Osteocyte (in vitro differentiated cells): ENCODE measurements around the gene MAP3K20. TPM values are rescaled to one million over a fixed set of nuclear protein-coding genes. Genes with fewer than 3 reads are reported as not detected.

Source experiments
- DNase-seq: peaks from one replicate; pipeline ENCODE4 v3.0.0; 2021; ENCODE audit warnings: mixed read lengths; ENCODE audit not compliant: unreplicated experiment; ENCODE audit errors: extremely low spot score
- H3K27ac Mint-ChIP-seq: one replicate; pipeline ENCODE4 v1.8.0; 2021; ENCODE audit warnings: mild to moderate bottlenecking, mixed read lengths; ENCODE audit not compliant: unreplicated experiment
- H3K27me3 Mint-ChIP-seq: one replicate; pipeline ENCODE4 v1.8.0; 2021; ENCODE audit warnings: mixed read lengths; ENCODE audit not compliant: unreplicated experiment
- H3K36me3 Mint-ChIP-seq: one replicate; pipeline ENCODE4 v1.8.0; 2021; ENCODE audit warnings: mixed read lengths; ENCODE audit not compliant: unreplicated experiment
- H3K4me1 Mint-ChIP-seq: one replicate; pipeline ENCODE4 v1.8.0; 2021; ENCODE audit warnings: mixed read lengths; ENCODE audit not compliant: unreplicated experiment
- H3K4me3 Mint-ChIP-seq: one replicate; pipeline ENCODE4 v1.8.0; 2021; ENCODE audit warnings: mild to moderate bottlenecking, moderate library complexity, mixed read lengths; ENCODE audit not compliant: unreplicated experiment
- H3K9me3 Mint-ChIP-seq: one replicate; pipeline ENCODE4 v1.8.0; 2021; ENCODE audit warnings: mixed read lengths; ENCODE audit not compliant: unreplicated experiment
- total RNA-seq: library from RNA; stranded (reverse); gene quantifications from 2 replicates; pipeline ENCODE4 v1.2.1, GENCODE V29; 2021
- TF ChIP-seq, protein P1 (sequence below): fragments of 200-600 bp; sonication (generic); IDR thresholded peaks from 2 replicates; pipeline ENCODE4 v1.5.0; 2021; ENCODE audit warnings: antibody characterized with exemption, mild to moderate bottlenecking, moderate library complexity

Gene MAP3K20
- total RNA-seq, 1 donor from 2014 or later, result 57.4 TPM

DNA sequence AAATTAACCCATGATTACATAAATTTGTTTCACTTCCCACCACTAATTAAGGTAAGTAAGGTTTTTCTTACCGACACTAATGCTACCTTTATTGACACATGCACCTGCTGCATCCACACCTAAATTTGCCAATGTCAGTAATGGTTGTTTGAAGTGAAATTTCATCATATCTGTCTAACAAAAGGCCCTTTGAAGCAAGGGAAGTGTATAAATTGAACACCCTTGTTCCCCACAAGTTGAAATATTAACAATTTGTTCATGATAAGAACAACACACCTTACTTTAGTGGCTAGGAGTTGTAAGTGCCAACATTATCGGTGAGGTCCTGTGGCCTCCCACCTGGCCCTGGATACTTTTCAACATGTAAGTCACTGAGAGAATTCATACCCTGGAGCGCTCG lies 162.7 kb downstream of the MAP3K20 start:
- H3K36me3 Mint-ChIP-seq, result peaks cover 35% of the 10 kb centered on the region
- H3K4me3 Mint-ChIP-seq, result no peak overlapping the region
- H3K9me3 Mint-ChIP-seq, result no peaks in the 10 kb centered on the region
- H3K27me3 Mint-ChIP-seq, result no peaks in the 10 kb centered on the region
- DNase-seq, result no peak
- H3K27ac Mint-ChIP-seq, result no peak overlapping the region
- H3K4me1 Mint-ChIP-seq, result no peaks in the 10 kb centered on the region
- TF ChIP-seq, protein P1, sequence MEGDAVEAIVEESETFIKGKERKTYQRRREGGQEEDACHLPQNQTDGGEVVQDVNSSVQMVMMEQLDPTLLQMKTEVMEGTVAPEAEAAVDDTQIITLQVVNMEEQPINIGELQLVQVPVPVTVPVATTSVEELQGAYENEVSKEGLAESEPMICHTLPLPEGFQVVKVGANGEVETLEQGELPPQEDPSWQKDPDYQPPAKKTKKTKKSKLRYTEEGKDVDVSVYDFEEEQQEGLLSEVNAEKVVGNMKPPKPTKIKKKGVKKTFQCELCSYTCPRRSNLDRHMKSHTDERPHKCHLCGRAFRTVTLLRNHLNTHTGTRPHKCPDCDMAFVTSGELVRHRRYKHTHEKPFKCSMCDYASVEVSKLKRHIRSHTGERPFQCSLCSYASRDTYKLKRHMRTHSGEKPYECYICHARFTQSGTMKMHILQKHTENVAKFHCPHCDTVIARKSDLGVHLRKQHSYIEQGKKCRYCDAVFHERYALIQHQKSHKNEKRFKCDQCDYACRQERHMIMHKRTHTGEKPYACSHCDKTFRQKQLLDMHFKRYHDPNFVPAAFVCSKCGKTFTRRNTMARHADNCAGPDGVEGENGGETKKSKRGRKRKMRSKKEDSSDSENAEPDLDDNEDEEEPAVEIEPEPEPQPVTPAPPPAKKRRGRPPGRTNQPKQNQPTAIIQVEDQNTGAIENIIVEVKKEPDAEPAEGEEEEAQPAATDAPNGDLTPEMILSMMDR, result no peak

DNA sequence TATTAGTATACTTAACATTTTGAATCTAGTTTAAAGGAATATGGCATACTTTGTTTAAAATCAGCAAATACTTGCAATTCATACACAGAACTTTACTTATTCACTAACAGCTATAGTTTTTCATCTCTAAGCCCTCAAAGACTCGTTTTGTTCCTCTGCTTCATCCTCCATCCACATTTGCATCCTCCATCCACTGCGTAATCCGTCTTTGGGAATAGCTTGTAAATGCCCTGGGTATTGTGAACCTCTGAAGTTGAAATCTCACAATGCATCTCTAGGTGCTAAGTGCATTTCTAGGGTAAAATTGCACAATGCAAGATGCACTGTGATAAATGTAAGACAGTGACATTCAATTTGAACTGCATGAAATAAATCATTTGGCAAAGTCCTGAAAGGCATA lies 163.2 kb downstream of the MAP3K20 start:
- peaks cover 32% of the 10 kb centered on the region for H3K36me3 Mint-ChIP-seq
- DNase-seq, result no peak
- no peak overlapping the region for H3K4me3 Mint-ChIP-seq
- TF ChIP-seq, protein P1, result no peak
- no peaks in the 10 kb centered on the region for H3K27me3 Mint-ChIP-seq
- H3K4me1 Mint-ChIP-seq, result no peaks in the 10 kb centered on the region
- no peaks in the 10 kb centered on the region for H3K9me3 Mint-ChIP-seq
- no peak overlapping the region for H3K27ac Mint-ChIP-seq

DNA sequence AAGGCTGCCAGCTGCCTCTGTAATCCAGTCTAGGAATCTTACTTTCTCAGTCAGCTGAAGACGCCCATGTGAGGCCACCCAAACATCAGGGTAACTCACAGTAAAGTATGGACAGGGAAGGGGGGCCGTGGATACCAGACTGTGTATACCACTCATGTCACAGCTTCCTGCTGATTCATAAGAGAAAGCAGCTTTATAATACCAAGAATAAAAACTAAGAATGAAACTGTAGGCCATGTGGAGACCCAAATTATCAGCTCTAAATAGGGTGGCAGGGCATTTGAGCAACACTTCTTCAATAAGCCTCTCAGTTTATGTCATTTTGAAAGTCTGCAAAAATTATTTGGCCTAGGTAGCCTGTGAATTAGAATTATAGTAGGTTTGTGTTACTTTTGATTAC lies 164.0 kb downstream of the MAP3K20 start:
- Mint-ChIP-seq H3K27ac (no peak overlapping the region), H3K4me3 (no peak overlapping the region), H3K9me3 (no peaks in the 10 kb centered on the region), H3K4me1 (no peaks in the 10 kb centered on the region), H3K27me3 (no peaks in the 10 kb centered on the region), H3K36me3 (peaks cover 26% of the 10 kb centered on the region)
- no peak for DNase-seq
- TF ChIP-seq, protein P1, result no peak

DNA sequence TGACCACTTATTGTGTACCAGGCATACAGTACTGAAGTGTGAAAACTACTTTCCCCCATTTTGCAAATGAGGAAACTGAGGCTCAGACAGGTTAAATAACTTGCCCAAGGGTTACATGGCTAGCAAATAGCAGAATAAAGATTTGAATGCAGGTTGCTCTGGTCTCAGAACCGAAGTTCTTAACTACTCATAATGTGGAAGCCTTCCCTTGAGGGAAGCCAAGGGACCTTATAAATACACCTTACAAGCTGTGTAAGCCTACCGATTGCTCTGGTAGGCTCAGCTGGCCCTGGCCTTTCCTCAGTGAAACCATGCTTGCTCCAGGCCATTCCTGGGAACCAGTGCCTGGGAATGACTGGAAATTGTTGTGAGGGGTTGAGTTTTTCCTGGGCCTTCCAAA lies 164.4 kb downstream of the MAP3K20 start:
- no peaks in the 10 kb centered on the region for H3K27me3 Mint-ChIP-seq
- no peak for DNase-seq
- H3K4me1 Mint-ChIP-seq, result no peaks in the 10 kb centered on the region
- H3K4me3 Mint-ChIP-seq, result no peak overlapping the region
- TF ChIP-seq, protein P1, result no peak
- no peaks in the 10 kb centered on the region for H3K9me3 Mint-ChIP-seq
- peaks cover 22% of the 10 kb centered on the region for H3K36me3 Mint-ChIP-seq
- H3K27ac Mint-ChIP-seq, result no peak overlapping the region

DNA sequence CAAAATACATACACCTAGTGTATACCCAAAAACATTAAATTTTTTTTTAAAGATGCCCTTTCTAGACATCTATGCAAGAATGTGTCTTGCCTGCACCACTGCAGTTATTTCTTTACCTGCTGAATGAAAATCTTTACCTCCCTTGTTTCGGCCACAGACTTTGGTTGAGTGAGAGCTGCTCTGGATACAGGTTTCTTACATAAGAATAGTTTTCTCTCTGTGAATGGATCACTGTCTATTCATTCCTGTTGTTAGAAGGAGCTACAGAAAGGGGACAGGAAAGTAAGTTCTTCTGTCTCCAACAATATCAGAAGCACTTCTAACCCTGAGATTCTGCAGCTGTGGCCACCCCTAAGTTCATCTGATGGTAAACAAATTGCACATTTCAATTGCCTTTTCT lies 166.0 kb downstream of the MAP3K20 start:
- no peak overlapping the region for H3K4me3 Mint-ChIP-seq
- H3K36me3 Mint-ChIP-seq, result peaks cover 19% of the 10 kb centered on the region
- no peaks in the 10 kb centered on the region for H3K9me3 Mint-ChIP-seq
- no peaks in the 10 kb centered on the region for H3K27me3 Mint-ChIP-seq
- DNase-seq, result no peak
- H3K27ac Mint-ChIP-seq, result no peak overlapping the region
- H3K4me1 Mint-ChIP-seq, result no peaks in the 10 kb centered on the region
- TF ChIP-seq, protein P1, result no peak
